HG03159 (cell line): ENCODE measurements around the gene RIPK4.
"Not testable (repeated sequence)": the region's sequence is repeated elsewhere in the genome, so short reads cannot be mapped to it uniquely, and the experiment has no call there.

Experiments used
- ATAC-seq: cut with Tn5 transposase; IDR thresholded peaks from one replicate; pipeline ENCODE4 v1.9.1; 2021; ENCODE audit warnings: mild to moderate bottlenecking, moderate library complexity; ENCODE audit not compliant: unreplicated experiment

RIPK4 gene

GRCh38 chr21:41796476-41797080 lies 29.7 kb upstream of the RIPK4 start:
- no peak for ATAC-seq

GRCh38 chr21:41795726-41796125 lies 28.9 kb upstream of the RIPK4 start:
- no peak for ATAC-seq

GRCh38 chr21:41794600-41794999 lies 27.7 kb upstream of the RIPK4 start:
- ATAC-seq = no peak

GRCh38 chr21:41792711-41793110 lies 25.9 kb upstream of the RIPK4 start:
- no peak for ATAC-seq

GRCh38 chr21:41786509-41786987 lies 19.7 kb upstream of the RIPK4 start:
- no peak for ATAC-seq

- not testable (repeated sequence) for ATAC-seq
These were observed 18.4 kb upstream of the RIPK4 start for GRCh38 chr21:41785262-41785661.

- ATAC-seq = no peak
These were observed 17.7 kb upstream of the RIPK4 start for GRCh38 chr21:41784456-41785102.

GRCh38 chr21:41783476-41784180 lies 16.8 kb upstream of the RIPK4 start:
- ATAC-seq = no peak

- ATAC-seq = no peak
These were observed 14.2 kb upstream of the RIPK4 start for GRCh38 chr21:41781050-41781410.

- ATAC-seq = no peak
These were observed 13.6 kb upstream of the RIPK4 start for GRCh38 chr21:41780337-41781049.

- ATAC-seq = no peak
These were observed 12.8 kb upstream of the RIPK4 start for GRCh38 chr21:41779659-41780058.

- ATAC-seq = no peak
These were observed 12.2 kb upstream of the RIPK4 start for GRCh38 chr21:41778930-41779600.

GRCh38 chr21:41777951-41778815 lies 11.3 kb upstream of the RIPK4 start:
- ATAC-seq = no peak

GRCh38 chr21:41776778-41777177 lies 9.9 kb upstream of the RIPK4 start:
- no peak for ATAC-seq

- ATAC-seq = no peak
These were observed 8.3 kb upstream of the RIPK4 start for GRCh38 chr21:41775149-41775472.

GRCh38 chr21:41774467-41775148 lies 7.8 kb upstream of the RIPK4 start:
- no peak for ATAC-seq

- ATAC-seq = no peak
These were observed 5.7 kb upstream of the RIPK4 start for GRCh38 chr21:41772351-41773080.

GRCh38 chr21:41771625-41771945 lies 4.7 kb upstream of the RIPK4 start:
- no peak for ATAC-seq
